ENCODE results near the gene ABCC6. TPM values are rescaled to one million over a fixed set of nuclear protein-coding genes. Genes with fewer than 3 reads are reported as not detected.

Gene ABCC6
- total and polyA plus RNA-seq, 8 donors = 10.8 to 30.6 (median 15.7) TPM

DNA sequence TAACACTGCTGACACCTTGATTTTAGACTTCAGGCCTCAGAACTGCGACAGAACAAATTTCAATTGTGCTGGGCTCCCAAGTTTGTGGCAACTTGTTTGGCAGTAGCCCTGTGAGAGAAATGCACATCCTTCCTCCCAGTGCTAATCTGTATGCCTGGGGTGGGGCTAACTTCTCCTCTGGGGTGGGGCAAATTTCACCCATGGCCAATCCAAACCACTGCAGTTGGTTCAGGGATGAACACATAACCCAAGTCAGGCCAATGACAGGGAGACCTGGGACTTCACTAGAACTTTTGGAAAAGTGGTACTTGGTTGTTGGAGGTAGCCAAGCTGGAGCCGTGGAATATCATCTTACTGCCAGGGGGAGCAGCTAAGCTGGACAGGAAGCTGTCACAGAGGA lies 56.3 kb downstream of the ABCC6 start:
- no peak for DNase-seq
- WGBS, 2 donors = 43% methylated on average over 2 of the region's 2 CpGs
- H3K36me3 ChIP-seq = peaks cover 0 to 46% (median 0%) of the 10 kb centered on the region in 3 donors
- ATAC-seq = no peak
- H3K27ac ChIP-seq = no peak overlapping the region
- no peaks in the 10 kb centered on the region for H3K27me3 ChIP-seq
- H3K4me1 ChIP-seq = no peaks in the 10 kb centered on the region
- H3K9me3 ChIP-seq = no peaks in the 10 kb centered on the region
- TF ChIP-seq, protein P1, sequence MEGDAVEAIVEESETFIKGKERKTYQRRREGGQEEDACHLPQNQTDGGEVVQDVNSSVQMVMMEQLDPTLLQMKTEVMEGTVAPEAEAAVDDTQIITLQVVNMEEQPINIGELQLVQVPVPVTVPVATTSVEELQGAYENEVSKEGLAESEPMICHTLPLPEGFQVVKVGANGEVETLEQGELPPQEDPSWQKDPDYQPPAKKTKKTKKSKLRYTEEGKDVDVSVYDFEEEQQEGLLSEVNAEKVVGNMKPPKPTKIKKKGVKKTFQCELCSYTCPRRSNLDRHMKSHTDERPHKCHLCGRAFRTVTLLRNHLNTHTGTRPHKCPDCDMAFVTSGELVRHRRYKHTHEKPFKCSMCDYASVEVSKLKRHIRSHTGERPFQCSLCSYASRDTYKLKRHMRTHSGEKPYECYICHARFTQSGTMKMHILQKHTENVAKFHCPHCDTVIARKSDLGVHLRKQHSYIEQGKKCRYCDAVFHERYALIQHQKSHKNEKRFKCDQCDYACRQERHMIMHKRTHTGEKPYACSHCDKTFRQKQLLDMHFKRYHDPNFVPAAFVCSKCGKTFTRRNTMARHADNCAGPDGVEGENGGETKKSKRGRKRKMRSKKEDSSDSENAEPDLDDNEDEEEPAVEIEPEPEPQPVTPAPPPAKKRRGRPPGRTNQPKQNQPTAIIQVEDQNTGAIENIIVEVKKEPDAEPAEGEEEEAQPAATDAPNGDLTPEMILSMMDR (IDR thresholded peaks at IDR 0.05) = no peak
- FAIRE-seq = no peak
- intact Hi-C loops (cut with DNase I) = no loop called here
- no peak overlapping the region for H3K4me3 ChIP-seq

DNA sequence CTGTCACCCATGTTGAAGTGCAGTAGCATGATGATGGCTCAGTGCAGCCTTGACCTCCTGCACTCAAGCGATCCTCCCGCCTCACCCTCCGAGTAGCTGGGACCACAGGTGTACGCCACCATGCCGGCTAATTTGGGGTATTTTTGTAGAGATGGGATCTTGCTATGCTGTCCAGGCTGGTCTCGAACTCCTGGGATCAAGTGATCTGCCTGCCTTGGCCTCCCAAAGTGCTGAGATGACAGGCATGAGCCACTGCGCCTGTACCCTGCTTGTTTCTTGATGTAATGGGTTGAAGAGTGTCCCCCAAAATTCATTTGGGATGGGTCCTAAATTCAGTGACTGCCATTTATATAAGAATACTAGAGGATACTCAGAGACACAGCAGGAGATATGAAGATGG lies 57.2 kb downstream of the ABCC6 start:
- TF ChIP-seq, protein P1 (IDR thresholded peaks at IDR 0.05) = no peak
- 83% methylated on average over 7 of the region's 7 CpGs for WGBS, 2 donors
- DNase-seq (no peak), FAIRE-seq (no peak), ATAC-seq (no peak)
- no peaks in the 10 kb centered on the region for H3K27me3 ChIP-seq
- intact Hi-C loops (cut with DNase I) = no loop called here
- no peak overlapping the region for H3K4me3 ChIP-seq
- H3K27ac ChIP-seq = no peak overlapping the region
- no peaks in the 10 kb centered on the region for H3K9me3 ChIP-seq
- no peaks in the 10 kb centered on the region for H3K4me1 ChIP-seq
- H3K36me3 ChIP-seq = peaks cover 0 to 42% (median 0%) of the 10 kb centered on the region in 3 donors

DNA sequence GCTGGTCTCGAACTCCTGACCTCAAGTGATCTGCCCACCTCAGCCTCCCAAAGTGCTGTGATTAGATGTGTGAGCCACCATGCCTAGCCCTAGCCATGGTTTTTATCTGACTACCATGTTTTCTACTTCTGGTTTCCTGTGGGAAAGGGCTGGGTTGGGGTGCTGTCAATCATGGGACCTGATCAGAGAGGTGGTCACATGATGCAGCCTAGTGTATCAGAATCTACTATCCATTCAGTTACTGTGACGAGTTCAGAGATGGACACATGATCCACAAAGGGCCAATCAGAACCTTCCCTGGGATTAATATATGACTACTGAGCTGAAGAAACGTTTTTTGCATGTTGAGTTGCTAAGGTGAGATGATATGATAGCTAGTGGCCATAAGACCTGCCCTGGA lies 59.1 kb downstream of the ABCC6 start:
- no peak overlapping the region for H3K4me3 ChIP-seq
- ATAC-seq = no peak
- intact Hi-C loops (cut with DNase I) = no loop called here
- 77 to 84% methylated on average over 3 of the region's 3 CpGs for WGBS, 2 donors
- H3K36me3 ChIP-seq = peaks cover 0 to 32% (median 0%) of the 10 kb centered on the region in 3 donors
- FAIRE-seq = no peak
- no peak for DNase-seq
- H3K9me3 ChIP-seq = no peaks in the 10 kb centered on the region
- no peaks in the 10 kb centered on the region for H3K4me1 ChIP-seq
- TF ChIP-seq, protein P1 (IDR thresholded peaks at IDR 0.05) = no peak
- no peak overlapping the region for H3K27ac ChIP-seq
- no peaks in the 10 kb centered on the region for H3K27me3 ChIP-seq

DNA sequence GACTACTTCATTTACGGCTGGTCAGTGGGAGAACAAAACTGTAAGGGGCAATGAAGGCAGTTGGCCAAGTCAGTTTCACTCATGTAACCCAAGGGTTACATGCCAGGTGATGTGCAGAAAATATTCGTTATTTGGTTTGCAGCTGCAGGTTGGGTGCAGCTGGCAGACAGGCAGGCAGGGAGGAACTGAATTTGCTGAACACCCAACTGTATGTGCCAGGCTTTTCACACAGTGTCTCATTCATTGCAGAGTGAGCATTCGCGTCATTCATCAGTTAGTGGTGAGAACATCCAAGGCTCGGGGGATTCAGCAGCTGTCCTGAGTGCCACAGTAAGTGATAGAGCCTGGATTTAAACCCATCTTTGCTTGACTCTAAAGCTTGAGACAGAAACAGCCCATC lies 59.7 kb downstream of the ABCC6 start:
- H3K4me3 ChIP-seq = no peak overlapping the region
- 90 to 91% methylated on average over 5 of the region's 5 CpGs for WGBS, 2 donors
- FAIRE-seq = no peak
- H3K4me1 ChIP-seq = no peaks in the 10 kb centered on the region
- ATAC-seq = no peak
- TF ChIP-seq, protein P1 (IDR thresholded peaks at IDR 0.05) = no peak
- no peak overlapping the region for H3K27ac ChIP-seq
- no peaks in the 10 kb centered on the region for H3K27me3 ChIP-seq
- peaks cover 0 to 29% (median 0%) of the 10 kb centered on the region in 3 donors for H3K36me3 ChIP-seq
- intact Hi-C loops (cut with DNase I) = no loop called here
- no peaks in the 10 kb centered on the region for H3K9me3 ChIP-seq
- DNase-seq = no peak

DNA sequence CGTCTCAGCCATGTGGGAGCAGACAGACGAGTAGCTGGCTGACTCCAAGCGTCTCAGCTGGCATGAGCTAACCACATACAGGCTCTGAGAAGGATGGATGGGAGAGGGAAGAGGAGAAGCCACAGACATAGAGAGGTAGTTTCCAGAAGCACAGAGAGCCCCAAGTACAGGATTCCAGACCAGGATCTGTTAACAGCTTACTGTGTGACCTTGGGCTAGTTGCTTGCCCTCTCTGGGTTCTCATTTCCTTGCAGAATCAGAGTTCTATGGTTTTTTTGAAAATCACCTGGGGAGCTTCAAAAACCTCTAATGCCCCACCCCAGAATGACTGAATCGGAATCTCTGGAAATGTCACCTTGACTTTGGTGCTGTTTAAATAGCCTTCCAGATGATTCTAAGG lies 60.2 kb downstream of the ABCC6 start:
- TF ChIP-seq, protein P1 (IDR thresholded peaks at IDR 0.05) = no peak
- WGBS, 2 donors = 89 to 95% methylated on average over 4 of the region's 4 CpGs
- intact Hi-C loops (cut with DNase I) = no loop called here
- Histone ChIP-seq H3K27me3 (no peaks in the 10 kb centered on the region), H3K36me3 (peaks cover 0 to 24% (median 0%) of the 10 kb centered on the region in 3 donors), H3K4me1 (no peaks in the 10 kb centered on the region), H3K4me3 (no peak overlapping the region), H3K27ac (no peak overlapping the region), H3K9me3 (no peaks in the 10 kb centered on the region)
- no peak for ATAC-seq
- FAIRE-seq = no peak
- DNase-seq = no peak

Measured in pancreas (tissue), 10 donors.